Activated B cell treated with CpG ODN at 0.5 μM for 24 hours (primary cell): ENCODE data around the gene MRPL51. TPM values are rescaled to one million over a fixed set of nuclear protein-coding genes. Genes with fewer than 3 reads are reported as not detected.

ENCODE experiments used
- ATAC-seq: fragments of 200-7000 bp; cut with Tn5 transposase; one replicate; pipeline ENCODE4 v1.10.0; 2021; ENCODE audit warnings: low read depth, mild to moderate bottlenecking, moderate library complexity
- CTCF ChIA-PET: fragments of 350-600 bp; sonication (Branson Sonifier 250); formaldehyde crosslinking; loops from one replicate; lab custom pipeline; 2021; ENCODE audit warnings: antibody characterized with exemption; lab: Charles Lee
- POLR2A ChIA-PET: fragments of 350-600 bp; sonication (Branson Sonifier 250); formaldehyde crosslinking; loops from one replicate; lab custom pipeline; 2021; ENCODE audit warnings: antibody characterized with exemption; lab: Charles Lee
- DNase-seq: peaks from one replicate; pipeline ENCODE4 v3.0.0; 2022
- H3K27ac Mint-ChIP-seq: one replicate; pipeline ENCODE4 v1.8.0; 2020; ENCODE audit warnings: mixed read lengths
- H3K27me3 Mint-ChIP-seq: one replicate; pipeline ENCODE4 v1.8.0; 2021; ENCODE audit warnings: mixed read lengths
- H3K36me3 Mint-ChIP-seq: one replicate; pipeline ENCODE4 v1.8.0; 2021; ENCODE audit warnings: low read depth, mixed read lengths
- H3K4me1 Mint-ChIP-seq: one replicate; pipeline ENCODE4 v1.8.0; 2021; ENCODE audit warnings: mixed read lengths
- H3K4me3 Mint-ChIP-seq: one replicate; pipeline ENCODE4 v1.8.0; 2020; ENCODE audit warnings: mild to moderate bottlenecking, mixed read lengths
- H3K9me3 Mint-ChIP-seq: one replicate; pipeline ENCODE4 v1.8.0; 2020; ENCODE audit warnings: mixed read lengths
- CTCF ChIP-seq: fragments of 200-600 bp; IDR thresholded peaks from one replicate; pipeline ENCODE4 v1.8.0; 2022; ENCODE audit warnings: antibody characterized with exemption, mild to moderate bottlenecking
- intact Hi-C: fragments of 100-400 bp; cut with micrococcal nuclease; formaldehyde crosslinking; loops from one replicate; pipeline ENCODE4 v1.15.1; 2024
- total RNA-seq: library from RNA; stranded (reverse); gene quantifications from 2 replicates; pipeline ENCODE4 v1.2.3, GENCODE V29; 2022

Gene MRPL51
- total RNA-seq, 1 donor from 2014 or later: 130 TPM

- Mint-ChIP-seq H3K4me1 (peaks cover 67% of the 10 kb centered on the region), H3K9me3 (no peaks in the 10 kb centered on the region), H3K36me3 (peaks cover 42% of the 10 kb centered on the region), H3K4me3 (peak overlapping the region; percentile 32), H3K27me3 (no peaks in the 10 kb centered on the region), H3K27ac (peak overlapping the region; percentile 79)
- ChIA-PET POLR2A (interaction anchor here (1.3 to 4.2 kb wide), 8 partner anchors 17 to 112 kb away, joined by 3 to 71 read pairs (median 35); partner anchors contain the start of genes MRPL51 and VAMP1), CTCF (interaction anchor here (0.5 to 4.3 kb wide), 30 partner anchors 8 to 346 kb away, joined by 3 to 111 read pairs (median 4); partner anchors contain the start of genes CD27, MRPL51, TAPBPL and VAMP1)
- intact Hi-C loops: loop anchor here (1.0 to 5.0 kb wide), 3 partner anchors 215 to 550 kb away; no protein-coding TSS in a partner anchor
- no peak for TF ChIP-seq CTCF
- ATAC-seq (no peak), DNase-seq (no peak)
Measured at GRCh38 chr12:6536894-6537579, 44.0 kb upstream of the MRPL51 start.

GRCh38 chr12:6535960-6536847, 43.1 kb upstream of the MRPL51 start:
- Mint-ChIP-seq H3K4me1 (peaks cover 66% of the 10 kb centered on the region), H3K27ac (peak overlapping the region; percentile 93), H3K9me3 (no peaks in the 10 kb centered on the region), H3K27me3 (no peaks in the 10 kb centered on the region), H3K4me3 (peak overlapping the region; percentile 94), H3K36me3 (peaks cover 41% of the 10 kb centered on the region)
- TF ChIP-seq CTCF: no peak
- no peak for DNase-seq
- ATAC-seq: no peak
- CTCF ChIA-PET: interaction anchor here (0.9 to 2.0 kb wide), 7 partner anchors 10 to 112 kb away, joined by 3 to 13 read pairs (median 5); partner anchors contain the start of gene VAMP1
- intact Hi-C loops: loop anchor here (1.0 to 5.0 kb wide), 3 partner anchors 71 to 549 kb away; no protein-coding TSS in a partner anchor
- POLR2A ChIA-PET: interaction anchor here (1.0 to 3.6 kb wide), 13 partner anchors 16 to 316 kb away, joined by 3 to 71 read pairs (median 12); partner anchors contain the start of genes CD27, CDCA3, COPS7A and MLF2

GRCh38 chr12:6535697-6535946, 42.6 kb upstream of the MRPL51 start:
- POLR2A ChIA-PET: interaction anchor here (1.0 to 3.6 kb wide), 14 partner anchors 16 to 316 kb away, joined by 3 to 71 read pairs (median 14); partner anchors contain the start of genes CD27, CDCA3, COPS7A and MLF2
- Mint-ChIP-seq H3K4me3 (peak overlapping the region; percentile 94), H3K27ac (peak overlapping the region; percentile 93), H3K9me3 (no peaks in the 10 kb centered on the region), H3K4me1 (peaks cover 60% of the 10 kb centered on the region), H3K36me3 (peaks cover 46% of the 10 kb centered on the region), H3K27me3 (no peaks in the 10 kb centered on the region)
- DNase-seq (no peak), ATAC-seq (no peak)
- intact Hi-C loops: loop anchor here (1.0 to 5.0 kb wide), 3 partner anchors 70 to 548 kb away; no protein-coding TSS in a partner anchor
- TF ChIP-seq CTCF: no peak
- CTCF ChIA-PET: interaction anchor here (0.9 to 2.0 kb wide), 7 partner anchors 11 to 112 kb away, joined by 3 to 13 read pairs (median 5); partner anchors contain the start of gene VAMP1

GRCh38 chr12:6534945-6535696, 42.1 kb upstream of the MRPL51 start:
- intact Hi-C loops: loop anchor here (1.0 to 5.0 kb wide), 5 partner anchors 42 to 548 kb away; partner anchors contain the start of genes MRPL51 and VAMP1
- Mint-ChIP-seq H3K4me3 (peak overlapping the region; percentile 94), H3K27ac (peak overlapping the region; percentile 93), H3K9me3 (no peaks in the 10 kb centered on the region), H3K36me3 (peaks cover 51% of the 10 kb centered on the region), H3K27me3 (no peaks in the 10 kb centered on the region), H3K4me1 (peaks cover 55% of the 10 kb centered on the region)
- ChIA-PET POLR2A (interaction anchor here (0.5 to 3.6 kb wide), 19 partner anchors 17 to 427 kb away, joined by 3 to 71 read pairs (median 9); partner anchors contain the start of genes C12orf57, CD27, CDCA3 and COPS7A), CTCF (interaction anchor here (0.9 to 2.0 kb wide), 7 partner anchors 11 to 111 kb away, joined by 3 to 13 read pairs (median 6); partner anchors contain the start of gene VAMP1)
- no peak for TF ChIP-seq CTCF
- DNase-seq (peak; percentile 63), ATAC-seq (peak; percentile 9)
